Astrocyte (in vitro differentiated cells and primary cell): Measurements from ENCODE around the gene C16orf95. TPM values are rescaled to one million over a fixed set of nuclear protein-coding genes. Genes with fewer than 3 reads are reported as not detected.

Experiments used
- DNase-seq: peaks from one replicate; pipeline ENCODE4 v3.0.0-alpha.2; 2010; ENCODE audit warnings: low read depth
- FAIRE-seq: peaks from 2 replicates; lab custom pipeline; 2011; peaks lifted over from hg19 to GRCh38; lab: Jason Lieb, UNC
- H2AFZ ChIP-seq: 2 replicates; pipeline ENCODE4 v1.6.0; 2012; ENCODE audit warnings: low read depth, low read length, inconsistent platforms
- H3K27ac ChIP-seq: 2 replicates; pipeline ENCODE4 v1.5.1; 2011; ENCODE audit warnings: low read depth, low read length, inconsistent platforms
- H3K27me3 ChIP-seq: 2 replicates; pipeline ENCODE4 v1.6.0; 2011; ENCODE audit warnings: low read length, inconsistent platforms; ENCODE audit not compliant: insufficient read depth
- H3K36me3 ChIP-seq: 2 replicates; pipeline ENCODE4 v1.5.1; 2011; ENCODE audit warnings: low read length, inconsistent platforms; ENCODE audit not compliant: insufficient read depth
- H3K4me1 ChIP-seq: 2 replicates; pipeline ENCODE4 v1.5.1; 2011; ENCODE audit warnings: low read length, inconsistent platforms; ENCODE audit not compliant: insufficient read depth
- H3K4me2 ChIP-seq: 2 replicates; pipeline ENCODE4 v1.6.0; 2012; ENCODE audit warnings: low read length, inconsistent platforms
- H3K4me3 ChIP-seq: 2 replicates; pipeline ENCODE4 v1.5.1; 2011; ENCODE audit warnings: low read depth, mild to moderate bottlenecking, low read length, inconsistent platforms; ENCODE audit not compliant: insufficient read depth
- H3K79me2 ChIP-seq: 2 replicates; pipeline ENCODE4 v1.6.0; 2012; ENCODE audit warnings: mild to moderate bottlenecking, low read length, inconsistent platforms; ENCODE audit not compliant: insufficient read depth
- H3K9ac ChIP-seq: 2 replicates; pipeline ENCODE4 v1.6.0; 2012; ENCODE audit warnings: mild to moderate bottlenecking, low read length, inconsistent platforms
- H3K9me3 ChIP-seq: 2 replicates; pipeline ENCODE4 v1.5.1; 2012; ENCODE audit warnings: low read depth, mild to moderate bottlenecking, low read length, inconsistent platforms; ENCODE audit not compliant: insufficient read depth
- H4K20me1 ChIP-seq: 2 replicates; pipeline ENCODE4 v1.6.0; 2012; ENCODE audit warnings: low read length, inconsistent platforms; ENCODE audit not compliant: insufficient read depth
- H3K27ac Mint-ChIP-seq: one replicate; pipeline ENCODE4 v1.8.0; 2021; ENCODE audit warnings: mild to moderate bottlenecking, mixed read lengths; ENCODE audit not compliant: unreplicated experiment
- H3K27me3 Mint-ChIP-seq: one replicate; pipeline ENCODE4 v1.8.0; 2021; ENCODE audit warnings: low read depth, mixed read lengths; ENCODE audit not compliant: unreplicated experiment
- H3K36me3 Mint-ChIP-seq: one replicate; pipeline ENCODE4 v1.8.0; 2021; ENCODE audit warnings: low read depth, mixed read lengths; ENCODE audit not compliant: unreplicated experiment
- H3K4me1 Mint-ChIP-seq: one replicate; pipeline ENCODE4 v1.8.0; 2021; ENCODE audit warnings: low read depth, mixed read lengths; ENCODE audit not compliant: unreplicated experiment
- H3K4me3 Mint-ChIP-seq: one replicate; pipeline ENCODE4 v1.8.0; 2021; ENCODE audit warnings: mild to moderate bottlenecking, moderate library complexity, mixed read lengths; ENCODE audit not compliant: unreplicated experiment
- H3K9me3 Mint-ChIP-seq: one replicate; pipeline ENCODE4 v1.8.0; 2021; ENCODE audit warnings: mild to moderate bottlenecking, mixed read lengths; ENCODE audit not compliant: unreplicated experiment
- EZH2 ChIP-seq: IDR thresholded peaks from 2 replicates; pipeline ENCODE4 v1.6.1; 2012; ENCODE audit warnings: mild to moderate bottlenecking, low read length, inconsistent platforms; ENCODE audit not compliant: insufficient read depth
- total RNA-seq: library from RNA; stranded (reverse); gene quantifications from 2 replicates; pipeline ENCODE4 v1.2.1, GENCODE V29; 2021
- TF ChIP-seq, protein P1 (sequence below): IDR thresholded peaks from 2 replicates; pipeline ENCODE4 v1.5.1; 2011; ENCODE audit warnings: low read depth, mild to moderate bottlenecking, inconsistent platforms, low read length, moderate library complexity; ENCODE audit not compliant: insufficient read depth

Gene C16orf95
- total RNA-seq, 1 donor from 2014 or later = 3.3 TPM

- peaks cover 9% of the 10 kb centered on the region for H3K9me3 Mint-ChIP-seq
- no peak for TF ChIP-seq EZH2
- TF ChIP-seq, protein P1, sequence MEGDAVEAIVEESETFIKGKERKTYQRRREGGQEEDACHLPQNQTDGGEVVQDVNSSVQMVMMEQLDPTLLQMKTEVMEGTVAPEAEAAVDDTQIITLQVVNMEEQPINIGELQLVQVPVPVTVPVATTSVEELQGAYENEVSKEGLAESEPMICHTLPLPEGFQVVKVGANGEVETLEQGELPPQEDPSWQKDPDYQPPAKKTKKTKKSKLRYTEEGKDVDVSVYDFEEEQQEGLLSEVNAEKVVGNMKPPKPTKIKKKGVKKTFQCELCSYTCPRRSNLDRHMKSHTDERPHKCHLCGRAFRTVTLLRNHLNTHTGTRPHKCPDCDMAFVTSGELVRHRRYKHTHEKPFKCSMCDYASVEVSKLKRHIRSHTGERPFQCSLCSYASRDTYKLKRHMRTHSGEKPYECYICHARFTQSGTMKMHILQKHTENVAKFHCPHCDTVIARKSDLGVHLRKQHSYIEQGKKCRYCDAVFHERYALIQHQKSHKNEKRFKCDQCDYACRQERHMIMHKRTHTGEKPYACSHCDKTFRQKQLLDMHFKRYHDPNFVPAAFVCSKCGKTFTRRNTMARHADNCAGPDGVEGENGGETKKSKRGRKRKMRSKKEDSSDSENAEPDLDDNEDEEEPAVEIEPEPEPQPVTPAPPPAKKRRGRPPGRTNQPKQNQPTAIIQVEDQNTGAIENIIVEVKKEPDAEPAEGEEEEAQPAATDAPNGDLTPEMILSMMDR = no peak
- H3K4me1 ChIP-seq = no peaks in the 10 kb centered on the region
- H3K4me3 Mint-ChIP-seq = no peak overlapping the region
- H3K36me3 Mint-ChIP-seq = peaks cover 7% of the 10 kb centered on the region
- no peak for DNase-seq
- H3K4me3 ChIP-seq = no peak overlapping the region
- H3K79me2 ChIP-seq = no peaks in the 10 kb centered on the region
- FAIRE-seq = no peak
- H3K27ac ChIP-seq = no peak overlapping the region
- H3K27ac Mint-ChIP-seq = no peak overlapping the region
- no peaks in the 10 kb centered on the region for H3K36me3 ChIP-seq
- H3K27me3 Mint-ChIP-seq = peaks cover 25% of the 10 kb centered on the region
- no peaks in the 10 kb centered on the region for H3K4me1 Mint-ChIP-seq
- H4K20me1 ChIP-seq = no peaks in the 10 kb centered on the region
- H3K27me3 ChIP-seq = no peaks in the 10 kb centered on the region
- no peak overlapping the region for H2AFZ ChIP-seq
- H3K9me3 ChIP-seq = no peaks in the 10 kb centered on the region
- no peak overlapping the region for H3K9ac ChIP-seq
- H3K4me2 ChIP-seq = no peak overlapping the region
Measured at GRCh38 chr16:87265261-87265660, 51.9 kb downstream of the C16orf95 start.

GRCh38 chr16:87264634-87265033 is 52.6 kb downstream of the C16orf95 start:
- H2AFZ ChIP-seq = no peak overlapping the region
- no peak overlapping the region for H3K27ac ChIP-seq
- peaks cover 9% of the 10 kb centered on the region for H3K9me3 Mint-ChIP-seq
- no peak overlapping the region for H3K4me3 Mint-ChIP-seq
- H3K4me3 ChIP-seq = no peak overlapping the region
- H3K4me2 ChIP-seq = no peak overlapping the region
- no peak overlapping the region for H3K27ac Mint-ChIP-seq
- no peaks in the 10 kb centered on the region for H3K27me3 ChIP-seq
- peaks cover 25% of the 10 kb centered on the region for H3K27me3 Mint-ChIP-seq
- no peaks in the 10 kb centered on the region for H3K4me1 Mint-ChIP-seq
- no peaks in the 10 kb centered on the region for H3K79me2 ChIP-seq
- no peaks in the 10 kb centered on the region for H3K36me3 ChIP-seq
- FAIRE-seq = no peak
- H3K36me3 Mint-ChIP-seq = peaks cover 7% of the 10 kb centered on the region
- DNase-seq = no peak
- no peaks in the 10 kb centered on the region for H3K4me1 ChIP-seq
- no peaks in the 10 kb centered on the region for H3K9me3 ChIP-seq
- H4K20me1 ChIP-seq = no peaks in the 10 kb centered on the region
- TF ChIP-seq EZH2 = no peak
- TF ChIP-seq, protein P1 = no peak
- no peak overlapping the region for H3K9ac ChIP-seq

DNA sequence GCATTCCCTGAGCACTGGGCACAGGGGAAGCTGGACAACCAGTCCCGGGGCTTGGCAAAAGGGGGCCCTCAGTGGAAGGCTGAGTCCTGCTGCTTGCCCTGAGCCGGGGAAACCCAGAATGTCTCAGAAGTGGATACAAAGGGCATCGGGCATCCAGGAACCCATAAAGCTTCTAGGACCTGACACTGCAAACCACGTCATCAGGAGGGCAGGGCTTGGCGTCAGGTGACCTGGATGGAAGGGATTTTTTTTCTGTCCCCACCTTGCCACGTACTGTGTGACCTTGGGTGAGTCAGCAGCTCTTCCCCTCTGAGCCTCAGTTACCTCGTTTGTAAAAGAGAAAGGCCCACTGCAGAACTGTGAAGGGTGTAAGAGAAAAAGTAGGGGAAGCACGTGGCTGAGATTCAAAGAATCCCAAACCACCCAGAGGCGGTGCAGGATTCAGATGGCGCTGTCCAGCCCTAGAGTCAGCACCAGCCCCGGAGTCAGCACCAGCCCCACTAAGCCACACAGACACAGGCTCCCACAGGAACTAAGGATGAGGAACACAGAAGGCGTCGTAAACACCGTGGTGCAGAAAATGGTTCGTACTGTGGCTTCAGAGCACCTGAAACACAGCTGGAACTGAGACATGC is 53.7 kb downstream of the C16orf95 start:
- DNase-seq = no peak
- H3K27ac Mint-ChIP-seq = no peak overlapping the region

More for the DNA sequence above, 53.7 kb downstream of the C16orf95 start:
- TF ChIP-seq, protein P1 = no peak
- TF ChIP-seq EZH2 = no peak
- no peak for FAIRE-seq
- Histone ChIP-seq H3K4me3 (no peak overlapping the region), H2AFZ (no peak overlapping the region), H3K36me3 (no peaks in the 10 kb centered on the region), H3K27ac (no peak overlapping the region), H3K4me1 (no peaks in the 10 kb centered on the region), H3K4me2 (no peak overlapping the region), H3K9me3 (no peaks in the 10 kb centered on the region), H3K27me3 (no peaks in the 10 kb centered on the region), H3K9ac (no peak overlapping the region), H3K79me2 (no peaks in the 10 kb centered on the region), H4K20me1 (no peaks in the 10 kb centered on the region)
- Mint-ChIP-seq H3K4me1 (no peaks in the 10 kb centered on the region), H3K36me3 (peaks cover 7% of the 10 kb centered on the region), H3K9me3 (peaks cover 9% of the 10 kb centered on the region), H3K4me3 (no peak overlapping the region), H3K27me3 (peaks cover 25% of the 10 kb centered on the region)
